K562 treated with DMSO at 1 percent for 4 hours (cell line): ENCODE results near the gene NCSTN. TPM values are rescaled to one million over a fixed set of nuclear protein-coding genes. Genes with fewer than 3 reads are reported as not detected.

ENCODE experiments used
- total RNA-seq: library from RNA; unstranded; fragments of 300-600 nt; gene quantifications from 2 replicates; pipeline ENCODE4 v1.2.3, GENCODE V29; 2022; ENCODE audit not compliant: insufficient read depth

The NCSTN gene
- total RNA-seq: 51.8 and 56.1 TPM in 2 replicates

GRCh38 chr1:160342953-160343869 lies at the start of gene NCSTN, which contains the start of gene COPA:
Gene NCSTN (plus strand): TSS chr1:160343383. CDS start chr1:160343397, 14 bp downstream.
Gene COPA (minus strand): TSS chr1:160343250. CDS start chr1:160343170, 80 bp downstream.

DNA sequence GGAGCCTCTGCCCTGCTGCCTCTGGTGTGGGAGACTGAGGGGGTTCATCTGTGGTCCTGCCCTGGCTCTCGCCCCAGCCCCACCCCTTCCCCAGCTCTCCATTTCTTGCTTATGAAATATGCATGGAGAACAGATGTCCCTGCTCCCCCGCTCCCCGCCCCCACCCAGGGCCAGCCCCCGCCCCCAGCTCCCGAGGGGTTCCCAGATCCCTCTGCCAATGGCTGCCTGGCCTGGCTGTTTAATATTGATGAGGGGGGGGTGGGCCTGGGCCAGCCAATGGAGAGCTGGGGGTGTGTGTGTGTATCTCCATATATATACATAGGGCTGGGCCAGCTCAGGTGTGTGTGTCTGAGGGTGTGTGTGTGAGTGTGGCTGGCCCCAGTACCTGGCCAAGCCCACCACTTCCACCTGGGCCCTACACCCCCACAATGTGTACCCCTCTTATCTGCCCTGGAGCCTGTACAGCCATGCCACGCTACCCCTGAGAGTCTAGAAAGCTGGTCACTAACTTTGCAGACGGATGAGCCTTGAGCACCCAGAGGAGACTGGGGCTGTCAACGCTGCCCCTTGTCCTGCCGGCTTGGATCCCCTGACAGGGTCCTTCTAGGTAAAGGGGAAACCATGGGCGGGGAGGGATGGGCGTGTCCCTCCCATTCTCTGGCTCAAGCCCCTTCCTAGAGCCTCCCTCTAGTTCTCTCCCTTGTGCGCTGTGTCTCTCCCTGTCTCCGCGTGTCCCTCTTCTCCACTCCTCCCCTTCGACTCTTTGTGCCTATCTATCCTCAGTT lies 23.7 kb downstream of the NCSTN start, which contains the start of gene NHLH1:
NHLH1 (plus strand) TSS at position 341 of the 785 bp plus-strand sequence. CDS start 3,661 bp downstream, outside the sequence.

GRCh38 chr1:160400223-160400645 lies 57.1 kb downstream of the NCSTN start, which contains the start of gene VANGL2:
Gene VANGL2 (plus strand): TSS chr1:160400564. CDS start chr1:160415838, 15,274 bp downstream.

Other genes with a start within 250 kb of the NCSTN start
- 15.5 and 16.6 TPM in 2 replicates for gene IGSF8, start 244.8 kb upstream of the NCSTN start, total RNA-seq
- not detected in 2 replicates for gene ATP1A2, start 227.6 kb upstream of the NCSTN start, total RNA-seq
- not detected in 2 replicates for gene ATP1A4, start 191.8 kb upstream of the NCSTN start, total RNA-seq
- not detected in 2 replicates for gene CASQ1, start 152.8 kb upstream of the NCSTN start, total RNA-seq
- 51.5 and 73.4 TPM in 2 replicates for gene PEA15, start 138.0 kb upstream of the NCSTN start, total RNA-seq
- 50.7 and 83.5 TPM in 2 replicates for gene DCAF8, start 80.8 kb upstream of the NCSTN start, total RNA-seq
- gene PEX19, start 58.2 kb upstream of the NCSTN start, total RNA-seq: 26.6 and 31.9 TPM in 2 replicates
- 191 and 196 TPM in 2 replicates for gene COPA, start 133 bp upstream of the NCSTN start, total RNA-seq
- gene NHLH1, start 23.7 kb downstream of the NCSTN start, total RNA-seq: 0.48 and 0.85 TPM in 2 replicates
- 5.9 and 6.4 TPM in 2 replicates for gene VANGL2, start 57.2 kb downstream of the NCSTN start, total RNA-seq
- 4.2 and 4.3 TPM in 2 replicates for gene SLAMF6, start 179.9 kb downstream of the NCSTN start, total RNA-seq
- gene CD84, start 236.1 kb downstream of the NCSTN start, total RNA-seq: 3.0 and 5.0 TPM in 2 replicates